ENCODE data around the gene SLC35A4. TPM values are rescaled to one million over a fixed set of nuclear protein-coding genes. Genes with fewer than 3 reads are reported as not detected.
A peak's percentile ranks its signal among the peaks of the same experiment; 100 is the strongest.

The SLC35A4 gene
- total RNA-seq, 1 donor from 2014 or later, result 50.7 TPM

DNA sequence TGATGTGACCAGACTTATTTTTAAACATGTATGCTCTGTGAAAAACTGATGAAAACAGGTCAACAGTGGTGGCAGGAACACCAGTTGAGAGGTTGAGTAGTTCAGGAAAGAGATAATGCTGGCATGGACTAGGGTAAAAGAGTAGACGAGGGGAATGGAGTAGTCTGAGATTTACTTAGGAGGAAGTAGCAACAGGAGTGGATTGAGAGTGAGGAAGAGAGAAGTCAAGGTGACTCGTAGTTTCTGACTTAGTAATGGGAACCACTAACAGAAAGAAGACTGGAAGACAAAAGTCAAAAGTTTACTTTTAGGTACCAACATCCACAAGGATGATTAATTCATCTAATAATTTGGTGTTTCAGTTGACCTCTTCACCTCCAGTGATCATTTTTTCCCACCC lies 11.0 kb upstream of the SLC35A4 start:
- peaks cover 4% of the 10 kb centered on the region for H3K27me3 Mint-ChIP-seq (ENCODE audit: unreplicated experiment)
- no peak overlapping the region for H3K4me3 Mint-ChIP-seq (ENCODE audit: unreplicated experiment)
- peaks cover 10% of the 10 kb centered on the region for H3K9me3 Mint-ChIP-seq (ENCODE audit: unreplicated experiment)
- H3K4me1 Mint-ChIP-seq (ENCODE audit: low read depth, unreplicated experiment), result peaks cover 17% of the 10 kb centered on the region
- no peak for DNase-seq
- no peaks in the 10 kb centered on the region for H3K36me3 Mint-ChIP-seq (ENCODE audit: unreplicated experiment)
- H3K27ac Mint-ChIP-seq (ENCODE audit: unreplicated experiment), result peak overlapping the region; percentile 13
- TF ChIP-seq, protein P1, sequence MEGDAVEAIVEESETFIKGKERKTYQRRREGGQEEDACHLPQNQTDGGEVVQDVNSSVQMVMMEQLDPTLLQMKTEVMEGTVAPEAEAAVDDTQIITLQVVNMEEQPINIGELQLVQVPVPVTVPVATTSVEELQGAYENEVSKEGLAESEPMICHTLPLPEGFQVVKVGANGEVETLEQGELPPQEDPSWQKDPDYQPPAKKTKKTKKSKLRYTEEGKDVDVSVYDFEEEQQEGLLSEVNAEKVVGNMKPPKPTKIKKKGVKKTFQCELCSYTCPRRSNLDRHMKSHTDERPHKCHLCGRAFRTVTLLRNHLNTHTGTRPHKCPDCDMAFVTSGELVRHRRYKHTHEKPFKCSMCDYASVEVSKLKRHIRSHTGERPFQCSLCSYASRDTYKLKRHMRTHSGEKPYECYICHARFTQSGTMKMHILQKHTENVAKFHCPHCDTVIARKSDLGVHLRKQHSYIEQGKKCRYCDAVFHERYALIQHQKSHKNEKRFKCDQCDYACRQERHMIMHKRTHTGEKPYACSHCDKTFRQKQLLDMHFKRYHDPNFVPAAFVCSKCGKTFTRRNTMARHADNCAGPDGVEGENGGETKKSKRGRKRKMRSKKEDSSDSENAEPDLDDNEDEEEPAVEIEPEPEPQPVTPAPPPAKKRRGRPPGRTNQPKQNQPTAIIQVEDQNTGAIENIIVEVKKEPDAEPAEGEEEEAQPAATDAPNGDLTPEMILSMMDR (IDR thresholded peaks at IDR 0.05; ENCODE audit: partially characterized antibody, unreplicated experiment), result no peak

DNA sequence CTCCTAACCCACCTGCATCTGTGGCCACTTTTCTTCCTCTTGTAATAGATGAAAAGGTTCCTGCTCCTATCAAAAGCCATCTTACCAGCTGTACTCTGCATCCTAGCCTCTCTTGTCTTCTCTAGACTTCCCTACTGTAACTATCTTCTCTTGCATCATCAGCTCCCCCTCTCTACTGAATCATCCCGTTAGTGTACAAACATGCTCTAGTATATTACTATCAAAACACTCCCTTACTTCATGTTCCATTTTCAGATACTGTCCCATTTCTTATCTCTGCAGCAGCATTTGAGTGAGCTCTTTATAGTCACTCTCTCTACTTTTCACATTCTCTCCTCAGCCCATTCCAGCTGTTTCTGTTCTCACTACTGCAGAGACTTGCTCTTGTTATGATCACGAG lies 10.2 kb upstream of the SLC35A4 start:
- no peaks in the 10 kb centered on the region for H3K36me3 Mint-ChIP-seq (ENCODE audit: unreplicated experiment)
- peaks cover 11% of the 10 kb centered on the region for H3K9me3 Mint-ChIP-seq (ENCODE audit: unreplicated experiment)
- H3K27me3 Mint-ChIP-seq (ENCODE audit: unreplicated experiment), result peaks cover 3% of the 10 kb centered on the region
- peak overlapping the region; percentile 4 for H3K4me3 Mint-ChIP-seq (ENCODE audit: unreplicated experiment)
- peaks cover 17% of the 10 kb centered on the region for H3K4me1 Mint-ChIP-seq (ENCODE audit: low read depth, unreplicated experiment)
- H3K27ac Mint-ChIP-seq (ENCODE audit: unreplicated experiment), result no peak overlapping the region
- no peak for DNase-seq
- TF ChIP-seq, protein P1 (IDR thresholded peaks at IDR 0.05; ENCODE audit: partially characterized antibody, unreplicated experiment), result no peak

DNA sequence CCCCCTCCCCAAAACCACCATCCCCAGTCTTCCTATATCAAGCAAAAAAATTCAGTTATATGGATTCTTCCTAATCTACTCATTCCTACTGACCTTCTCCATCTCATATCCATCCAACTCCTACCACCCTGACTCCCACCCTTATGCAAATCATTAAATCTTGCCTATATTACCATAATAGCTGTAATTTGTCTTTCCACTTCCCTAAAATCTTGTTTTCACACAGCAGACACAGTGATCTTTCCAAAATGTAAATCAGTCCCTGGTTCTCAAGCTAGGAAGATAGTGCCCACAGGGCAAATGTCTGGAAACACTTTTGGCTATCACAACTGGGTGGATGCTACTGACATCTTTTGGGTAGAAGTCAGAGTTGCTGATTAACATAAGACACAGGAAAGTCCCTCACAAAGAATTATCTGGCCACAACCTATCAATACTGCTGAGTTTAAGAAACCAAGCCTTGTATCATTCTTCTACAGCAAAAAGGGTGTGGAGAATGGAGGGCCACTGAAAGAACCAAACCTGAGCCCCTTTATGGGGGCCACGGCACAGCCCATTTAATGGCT lies 8.8 kb upstream of the SLC35A4 start:
- peak overlapping the region; percentile 95 for H3K4me3 Mint-ChIP-seq (ENCODE audit: unreplicated experiment)
- TF ChIP-seq, protein P1 (IDR thresholded peaks at IDR 0.05; ENCODE audit: partially characterized antibody, unreplicated experiment), result no peak
- H3K4me1 Mint-ChIP-seq (ENCODE audit: low read depth, unreplicated experiment), result peaks cover 17% of the 10 kb centered on the region
- H3K27me3 Mint-ChIP-seq (ENCODE audit: unreplicated experiment), result peaks cover 4% of the 10 kb centered on the region
- DNase-seq, result no peak
- peaks cover 9% of the 10 kb centered on the region for H3K9me3 Mint-ChIP-seq (ENCODE audit: unreplicated experiment)
- H3K36me3 Mint-ChIP-seq (ENCODE audit: unreplicated experiment), result no peaks in the 10 kb centered on the region
- H3K27ac Mint-ChIP-seq (ENCODE audit: unreplicated experiment), result peak overlapping the region; percentile 85

DNA sequence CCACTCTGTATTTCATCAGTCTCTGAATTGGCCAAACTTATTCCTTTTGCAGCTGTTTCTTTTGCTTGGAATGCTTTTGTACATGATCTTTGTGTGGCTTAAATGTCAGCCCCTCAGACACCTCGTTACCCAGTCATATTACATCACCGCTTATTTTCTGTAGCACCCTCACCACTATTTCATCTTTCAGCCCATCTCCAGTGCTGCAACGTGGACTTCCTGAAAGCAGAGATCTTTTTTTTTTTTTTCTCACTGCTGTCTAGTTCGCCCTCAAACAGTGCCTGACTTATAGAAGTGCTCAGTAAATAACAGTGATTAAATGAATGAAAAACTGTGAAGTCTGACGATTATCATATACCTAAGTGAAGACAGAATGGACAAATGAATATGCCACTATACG lies 8.2 kb upstream of the SLC35A4 start:
- peaks cover 17% of the 10 kb centered on the region for H3K4me1 Mint-ChIP-seq (ENCODE audit: low read depth, unreplicated experiment)
- peak overlapping the region; percentile 95 for H3K4me3 Mint-ChIP-seq (ENCODE audit: unreplicated experiment)
- H3K27ac Mint-ChIP-seq (ENCODE audit: unreplicated experiment), result peak overlapping the region; percentile 85
- peaks cover 5% of the 10 kb centered on the region for H3K27me3 Mint-ChIP-seq (ENCODE audit: unreplicated experiment)
- DNase-seq, result no peak
- H3K36me3 Mint-ChIP-seq (ENCODE audit: unreplicated experiment), result no peaks in the 10 kb centered on the region
- TF ChIP-seq, protein P1 (IDR thresholded peaks at IDR 0.05; ENCODE audit: partially characterized antibody, unreplicated experiment), result no peak
- H3K9me3 Mint-ChIP-seq (ENCODE audit: unreplicated experiment), result peaks cover 9% of the 10 kb centered on the region

DNA sequence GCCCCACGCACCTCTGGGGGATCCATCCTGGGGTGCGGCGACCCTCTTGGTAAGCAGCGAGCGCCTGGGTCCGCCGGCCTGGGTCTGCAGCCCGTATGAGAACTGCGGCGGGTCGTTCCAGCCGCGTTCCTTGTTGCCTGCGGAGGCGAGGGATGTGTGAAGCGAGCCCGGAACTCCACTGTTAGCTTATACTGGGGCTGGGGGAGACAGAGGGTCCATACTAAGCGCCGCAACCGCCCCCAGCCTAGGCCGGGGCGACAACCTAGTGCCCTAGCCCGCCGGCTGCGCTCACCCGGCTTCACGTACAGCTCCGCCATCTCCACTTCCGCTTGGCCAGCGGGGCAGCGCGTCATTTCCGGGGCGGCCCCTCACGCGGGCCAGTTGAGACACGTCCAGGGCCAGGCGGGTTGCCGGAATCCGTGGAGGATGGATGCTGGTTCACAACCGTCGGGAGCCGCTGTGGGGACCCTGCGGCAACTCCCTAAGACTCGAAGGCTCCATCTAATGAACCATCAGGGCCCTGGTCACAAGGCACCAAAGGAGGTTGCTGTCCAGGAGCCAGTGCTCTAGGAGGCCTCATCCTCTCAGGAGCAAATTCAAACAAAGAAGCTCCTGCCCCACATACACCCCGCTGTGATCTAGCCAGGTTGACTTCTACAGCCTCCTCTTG lies 7.4 kb upstream of the SLC35A4 start, which contains the start of gene SRA1:
SRA1 (minus strand) TSS at position 338 of the 670 bp plus-strand sequence; CDS start at position 317, 21 bp downstream.
- Mint-ChIP-seq H3K27ac (ENCODE audit: unreplicated experiment) (peak within 1 kb of the TSS; percentile 97), H3K27me3 (ENCODE audit: unreplicated experiment) (peaks cover 5% of the 10 kb centered on the region), H3K9me3 (ENCODE audit: unreplicated experiment) (peaks cover 9% of the 10 kb centered on the region), H3K36me3 (ENCODE audit: unreplicated experiment) (no peaks in the 10 kb centered on the region), H3K4me1 (ENCODE audit: low read depth, unreplicated experiment) (peaks cover 17% of the 10 kb centered on the region), H3K4me3 (ENCODE audit: unreplicated experiment) (peak within 1 kb of the TSS; percentile 95)
- TF ChIP-seq, protein P1 (IDR thresholded peaks at IDR 0.05; ENCODE audit: partially characterized antibody, unreplicated experiment), result no peak
- DNase-seq, result peak; percentile 97

All from glutamatergic neuron (in vitro differentiated cells).